Activated CD8-positive, alpha-beta memory T cell treated with anti-CD3 and anti-CD28 coated beads for 1 hour (primary cell): ENCODE measurements around the gene MYADM.
A peak's percentile ranks its signal among the peaks of the same experiment; 100 is the strongest.
"Not testable (repeated sequence)": the region's sequence is repeated elsewhere in the genome, so short reads cannot be mapped to it uniquely, and the experiment has no call there.

Source experiments
- DNase-seq, 2 donors: peaks; one replicate each; pipeline ENCODE4 v3.0.0-alpha.2; 2020; ENCODE audit warnings: low read depth in 1 of 2; ENCODE audit errors: extremely low read depth in 1 of 2

Gene MYADM

DNA sequence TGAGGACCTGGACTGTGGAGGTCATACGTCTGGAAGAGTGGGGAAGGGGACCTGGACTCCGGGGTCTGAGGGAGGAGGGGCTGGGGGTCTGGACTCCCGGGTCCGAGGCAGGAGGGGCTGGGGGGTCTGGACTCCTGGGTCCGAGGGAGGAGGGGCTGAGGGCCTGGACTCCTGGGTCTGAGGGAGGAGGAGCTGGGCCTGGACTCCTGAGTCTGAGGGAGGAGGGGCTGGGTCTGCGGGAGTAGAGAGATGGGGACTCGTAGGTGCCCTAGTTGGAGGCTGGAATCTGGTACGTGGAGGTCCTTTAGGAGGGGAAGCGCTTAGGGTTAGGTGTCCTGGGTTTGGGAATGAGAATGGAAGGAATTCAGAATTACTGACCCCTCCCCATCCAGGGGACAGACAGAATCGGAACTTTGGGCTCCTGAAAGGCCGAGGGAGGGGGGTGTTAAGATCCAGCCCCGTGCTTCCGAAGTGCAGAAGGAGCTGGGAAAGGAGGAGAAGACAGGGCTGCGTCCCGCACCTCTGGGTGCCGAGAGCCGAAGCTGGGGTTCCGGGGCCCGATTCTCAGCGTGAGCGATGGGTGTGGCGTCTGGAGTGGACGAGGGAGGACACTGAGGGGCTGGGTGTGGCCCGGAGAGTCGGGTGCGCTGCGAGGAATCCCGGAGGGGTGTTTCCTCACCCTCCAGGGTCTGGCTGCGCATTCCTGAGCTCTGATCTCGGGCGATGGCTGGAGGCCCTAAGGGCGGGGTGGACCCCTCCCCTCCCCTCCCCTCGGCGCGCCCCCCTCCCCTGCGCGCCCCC, 608 bp downstream of the MYADM start:
- DNase-seq: no peak

DNA sequence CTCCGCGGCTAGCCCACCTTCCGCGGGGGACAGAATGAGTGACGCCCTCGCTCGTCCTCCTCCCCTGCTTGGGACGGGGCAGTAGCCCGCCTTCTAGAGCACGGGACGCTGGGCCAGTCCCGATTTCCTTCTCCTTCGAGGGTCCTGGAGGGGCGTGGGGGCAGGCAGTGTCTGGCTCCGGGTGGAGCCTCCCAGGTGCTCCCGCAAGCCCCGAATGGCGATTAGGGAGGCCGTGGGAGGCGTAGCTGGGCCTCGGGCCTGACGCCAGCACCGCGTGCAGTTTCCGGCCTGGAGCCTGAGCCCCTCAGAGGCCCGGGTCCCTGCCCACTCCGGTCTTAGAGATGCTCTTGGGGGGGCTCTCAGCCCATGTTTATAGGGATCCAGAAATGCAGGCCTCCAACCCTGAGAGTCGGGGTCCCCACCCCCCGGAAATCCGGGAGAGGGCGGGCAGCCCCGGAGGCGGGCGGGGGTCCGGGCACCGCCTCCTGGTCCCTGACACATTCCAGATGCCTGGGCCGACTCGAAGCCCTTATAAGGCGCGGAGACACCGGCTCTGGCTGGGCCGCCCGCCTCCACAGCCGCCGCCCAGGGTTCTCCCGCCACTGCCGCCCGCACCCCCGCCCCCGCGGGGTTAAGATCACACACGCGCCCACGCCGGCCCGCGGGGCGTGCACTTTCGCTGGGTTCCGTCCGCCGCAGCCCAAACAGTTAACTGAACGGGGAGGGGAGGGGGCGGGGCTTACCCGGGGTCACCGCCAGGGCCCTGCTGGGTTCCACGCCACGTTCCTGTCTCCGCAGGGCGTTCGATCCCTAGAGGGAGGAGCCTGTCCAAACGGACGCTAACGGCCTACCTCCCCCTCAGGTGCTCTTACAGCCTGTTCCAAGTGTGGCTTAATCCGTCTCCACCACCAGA, 1.5 kb downstream of the MYADM start:
- DNase-seq: peak; percentile 67 to 77

DNA sequence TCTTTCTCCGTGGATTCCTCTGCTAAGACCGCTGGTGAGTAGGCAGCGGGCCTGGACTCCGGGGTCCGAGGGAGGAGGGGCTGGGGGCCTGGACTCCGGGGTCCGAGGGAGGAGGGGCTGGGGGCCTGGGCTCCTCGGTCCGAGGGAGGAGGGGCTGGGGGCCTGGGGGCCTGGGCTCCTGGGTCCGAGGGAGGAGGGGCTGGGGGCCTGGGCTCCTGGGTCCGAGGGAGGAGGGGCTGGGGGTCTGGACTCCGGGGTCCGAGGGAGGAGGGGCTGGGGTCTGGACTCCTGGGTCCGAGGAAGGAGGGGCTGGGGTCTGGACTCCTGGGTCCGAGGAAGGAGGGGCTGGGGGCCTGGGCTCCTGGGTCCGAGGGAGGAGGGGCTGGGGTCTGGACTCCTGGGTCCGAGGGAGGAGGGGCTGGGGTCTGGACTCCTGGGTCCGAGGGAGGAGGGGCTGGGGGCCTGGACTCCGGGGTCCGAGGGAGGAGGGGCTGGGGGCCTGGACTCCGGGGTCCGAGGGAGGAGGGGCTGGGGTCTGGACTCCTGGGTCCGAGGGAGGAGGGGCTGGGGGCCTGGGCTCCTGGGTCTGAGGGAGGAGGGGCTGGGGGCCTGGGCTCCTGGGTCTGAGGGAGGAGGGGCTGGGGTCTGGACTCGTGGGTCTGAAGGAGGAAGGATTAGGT, 2.3 kb downstream of the MYADM start:
- DNase-seq: not testable (repeated sequence)

DNA sequence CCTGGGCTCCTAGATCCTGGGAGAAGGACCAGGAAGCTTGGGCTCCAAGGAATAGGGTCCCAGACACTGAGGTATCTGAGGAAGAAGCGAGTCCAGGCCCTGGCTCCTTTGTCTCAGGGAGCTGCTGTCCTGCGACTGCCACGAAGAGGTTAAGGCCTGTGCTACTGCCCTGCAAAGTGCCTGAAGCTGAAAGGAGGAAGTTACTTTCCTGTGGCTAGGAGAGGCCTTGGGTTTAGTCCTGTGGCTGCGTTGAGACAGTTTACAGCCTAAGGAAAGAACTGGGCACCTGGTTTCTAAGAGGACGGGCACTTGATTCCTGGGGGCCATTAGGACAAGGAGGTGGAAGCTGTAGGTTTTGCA, 2.8 kb downstream of the MYADM start:
- no peak for DNase-seq

DNA sequence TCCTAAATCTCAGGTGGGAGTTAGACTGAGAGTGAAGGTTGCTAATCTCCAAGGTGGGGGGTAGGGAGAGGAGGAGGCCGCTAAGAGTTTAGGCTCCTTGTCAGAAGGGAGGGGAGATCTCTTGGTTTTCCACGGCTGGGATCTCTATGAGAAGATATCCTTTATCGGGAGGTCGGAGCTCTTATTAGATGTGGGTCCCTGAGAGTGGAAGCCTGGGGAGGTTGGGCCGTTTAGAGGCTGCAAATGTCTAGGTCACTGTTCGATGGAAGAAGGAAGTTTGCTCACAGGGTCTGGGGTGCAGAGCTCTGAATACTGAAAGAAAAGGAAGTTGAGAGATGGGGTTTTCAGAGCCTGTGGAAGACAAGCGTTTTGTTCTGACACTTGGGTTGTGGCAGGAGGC, 3.8 kb downstream of the MYADM start:
- no peak for DNase-seq

DNA sequence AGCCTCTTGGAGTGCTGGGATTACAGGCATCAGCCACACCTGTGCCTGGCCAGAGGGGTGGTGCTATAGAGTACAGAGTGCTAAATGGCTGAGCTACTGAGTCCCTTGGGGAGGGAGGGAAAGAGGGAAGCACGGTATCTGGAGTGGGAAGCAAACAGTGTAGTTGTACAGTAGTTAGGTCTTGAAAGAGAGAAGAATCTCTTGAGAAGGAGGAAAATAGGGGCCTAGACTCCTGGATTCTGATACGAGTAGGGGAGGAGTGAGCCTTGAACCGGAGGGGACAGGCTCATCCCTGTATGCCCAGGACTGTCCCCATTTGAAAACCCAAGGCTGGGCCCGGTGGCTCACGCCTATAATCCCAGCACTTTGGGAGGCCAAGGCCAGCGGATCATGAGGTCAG, 5.1 kb downstream of the MYADM start:
- no peak for DNase-seq

DNA sequence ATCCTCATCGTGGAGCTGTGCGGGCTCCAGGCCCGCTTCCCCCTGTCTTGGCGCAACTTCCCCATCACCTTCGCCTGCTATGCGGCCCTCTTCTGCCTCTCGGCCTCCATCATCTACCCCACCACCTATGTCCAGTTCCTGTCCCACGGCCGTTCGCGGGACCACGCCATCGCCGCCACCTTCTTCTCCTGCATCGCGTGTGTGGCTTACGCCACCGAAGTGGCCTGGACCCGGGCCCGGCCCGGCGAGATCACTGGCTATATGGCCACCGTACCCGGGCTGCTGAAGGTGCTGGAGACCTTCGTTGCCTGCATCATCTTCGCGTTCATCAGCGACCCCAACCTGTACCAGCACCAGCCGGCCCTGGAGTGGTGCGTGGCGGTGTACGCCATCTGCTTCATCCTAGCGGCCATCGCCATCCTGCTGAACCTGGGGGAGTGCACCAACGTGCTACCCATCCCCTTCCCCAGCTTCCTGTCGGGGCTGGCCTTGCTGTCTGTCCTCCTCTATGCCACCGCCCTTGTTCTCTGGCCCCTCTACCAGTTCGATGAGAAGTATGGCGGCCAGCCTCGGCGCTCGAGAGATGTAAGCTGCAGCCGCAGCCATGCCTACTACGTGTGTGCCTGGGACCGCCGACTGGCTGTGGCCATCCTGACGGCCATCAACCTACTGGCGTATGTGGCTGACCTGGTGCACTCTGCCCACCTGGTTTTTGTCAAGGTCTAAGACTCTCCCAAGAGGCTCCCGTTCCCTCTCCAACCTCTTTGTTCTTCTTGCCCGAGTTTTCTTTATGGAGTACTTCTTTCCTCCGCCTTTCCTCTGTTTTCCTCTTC, 6.3 kb downstream of the MYADM start:
- DNase-seq: no peak

DNA sequence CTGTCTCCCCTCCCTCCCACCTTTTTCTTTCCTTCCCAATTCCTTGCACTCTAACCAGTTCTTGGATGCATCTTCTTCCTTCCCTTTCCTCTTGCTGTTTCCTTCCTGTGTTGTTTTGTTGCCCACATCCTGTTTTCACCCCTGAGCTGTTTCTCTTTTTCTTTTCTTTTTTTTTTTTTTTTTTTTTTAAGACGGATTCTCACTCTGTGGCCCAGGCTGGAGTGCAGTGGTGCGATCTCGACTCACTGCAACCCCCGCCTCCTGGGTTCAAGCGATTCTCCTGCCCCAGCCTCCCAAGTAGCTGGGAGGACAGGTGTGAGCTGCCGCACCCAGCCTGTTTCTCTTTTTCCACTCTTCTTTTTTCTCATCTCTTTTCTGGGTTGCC, 6.9 kb downstream of the MYADM start:
- DNase-seq: no peak

DNA sequence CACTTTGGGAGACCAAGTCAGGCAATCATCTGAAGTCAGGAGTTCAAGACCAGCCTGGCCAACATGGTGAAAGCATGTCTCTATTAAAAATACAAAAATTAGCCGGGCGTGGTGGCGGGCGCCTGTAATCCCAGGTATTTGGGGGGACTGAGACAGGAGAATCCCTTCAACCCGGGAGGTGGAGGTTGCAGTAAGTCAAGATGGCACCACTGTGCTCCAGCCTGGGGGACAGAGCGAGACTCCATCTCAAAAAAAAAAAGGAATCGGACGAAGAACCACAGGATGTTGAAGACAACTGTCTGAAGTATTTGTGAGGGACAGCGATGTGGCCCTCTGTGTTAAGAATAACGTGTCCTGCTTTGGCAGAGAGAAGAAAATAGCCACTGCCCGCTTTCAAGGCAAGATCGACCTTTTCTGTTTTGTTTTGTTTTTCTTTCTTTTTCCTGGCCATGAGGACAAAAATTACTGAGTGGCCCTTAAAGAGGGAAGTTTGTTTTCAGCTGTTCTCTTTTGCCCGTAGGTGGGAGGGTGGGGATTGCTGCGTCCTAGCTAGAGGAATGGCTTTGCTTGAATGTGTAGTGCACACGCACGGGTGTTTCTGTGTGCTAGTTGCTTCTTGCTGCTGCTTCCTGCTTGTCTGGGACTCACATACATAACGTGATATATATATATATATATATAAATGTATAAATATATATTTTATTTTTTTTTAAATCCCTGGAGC, 8.1 kb downstream of the MYADM start:
- no peak for DNase-seq

DNA sequence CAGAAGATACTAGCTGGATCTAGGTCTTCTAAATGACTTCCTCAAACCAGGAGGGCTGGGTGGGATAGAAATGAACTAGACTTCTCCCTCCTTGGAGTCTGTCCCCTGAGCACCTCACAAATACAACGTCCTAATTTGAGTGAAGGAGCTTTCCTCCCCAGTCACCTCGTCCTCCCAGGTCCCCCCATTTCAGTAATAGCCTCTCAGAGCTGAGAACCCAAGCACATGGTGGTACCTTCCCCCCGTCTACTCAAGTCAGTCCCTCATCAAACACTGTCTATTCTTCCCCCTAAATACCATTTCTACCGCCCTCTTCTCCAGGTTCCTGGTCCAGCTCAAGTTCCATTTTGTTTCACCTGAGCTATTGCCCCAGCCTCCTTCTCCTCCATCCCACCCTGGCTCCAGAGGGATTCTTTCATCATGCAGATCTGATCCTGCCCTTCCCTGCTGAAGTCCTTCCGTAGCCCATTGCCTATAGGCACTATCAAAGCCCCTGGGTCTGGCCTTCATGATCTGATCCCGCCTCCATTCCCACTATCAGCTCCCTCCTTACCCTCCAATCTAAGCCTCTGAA, 9.1 kb downstream of the MYADM start:
- DNase-seq: no peak

DNA sequence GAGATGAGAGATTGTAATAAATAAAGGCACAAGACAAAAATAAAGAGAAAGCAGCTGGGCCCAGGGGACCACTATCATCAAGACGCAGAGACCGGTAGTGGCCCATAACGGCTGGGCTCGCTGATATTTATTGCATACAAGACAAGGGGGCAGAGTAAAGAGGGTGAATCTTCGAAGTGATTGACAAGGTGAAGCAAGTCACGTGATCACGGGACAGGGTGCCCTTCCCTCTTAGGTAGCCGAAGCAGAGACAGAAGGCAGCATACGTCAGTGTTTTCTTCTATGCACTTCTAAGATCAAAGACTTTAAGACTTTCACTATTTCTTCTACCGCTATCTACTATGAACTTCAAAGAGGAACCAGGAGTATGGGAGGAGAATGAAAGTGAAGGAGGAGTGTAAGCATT, 9.7 kb downstream of the MYADM start:
- no peak for DNase-seq

DNA sequence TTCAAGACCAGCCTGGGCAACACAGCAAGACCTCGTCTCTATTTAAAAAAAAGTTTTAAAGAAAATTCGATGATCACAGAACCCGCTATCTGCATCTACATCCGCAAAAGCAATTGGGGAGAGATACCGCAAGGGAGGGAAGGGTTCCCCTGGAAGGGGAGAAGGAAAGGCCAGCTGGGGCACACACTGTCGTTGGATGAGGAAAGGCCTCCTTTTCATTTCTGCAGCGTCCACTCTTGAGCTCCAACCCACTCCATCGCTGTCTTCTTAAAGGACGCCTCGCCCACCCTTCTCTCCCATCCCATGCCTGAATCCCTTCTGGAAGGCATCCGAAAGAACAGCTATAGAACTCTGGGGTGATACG, 11.1 kb downstream of the MYADM start:
- no peak for DNase-seq

DNA sequence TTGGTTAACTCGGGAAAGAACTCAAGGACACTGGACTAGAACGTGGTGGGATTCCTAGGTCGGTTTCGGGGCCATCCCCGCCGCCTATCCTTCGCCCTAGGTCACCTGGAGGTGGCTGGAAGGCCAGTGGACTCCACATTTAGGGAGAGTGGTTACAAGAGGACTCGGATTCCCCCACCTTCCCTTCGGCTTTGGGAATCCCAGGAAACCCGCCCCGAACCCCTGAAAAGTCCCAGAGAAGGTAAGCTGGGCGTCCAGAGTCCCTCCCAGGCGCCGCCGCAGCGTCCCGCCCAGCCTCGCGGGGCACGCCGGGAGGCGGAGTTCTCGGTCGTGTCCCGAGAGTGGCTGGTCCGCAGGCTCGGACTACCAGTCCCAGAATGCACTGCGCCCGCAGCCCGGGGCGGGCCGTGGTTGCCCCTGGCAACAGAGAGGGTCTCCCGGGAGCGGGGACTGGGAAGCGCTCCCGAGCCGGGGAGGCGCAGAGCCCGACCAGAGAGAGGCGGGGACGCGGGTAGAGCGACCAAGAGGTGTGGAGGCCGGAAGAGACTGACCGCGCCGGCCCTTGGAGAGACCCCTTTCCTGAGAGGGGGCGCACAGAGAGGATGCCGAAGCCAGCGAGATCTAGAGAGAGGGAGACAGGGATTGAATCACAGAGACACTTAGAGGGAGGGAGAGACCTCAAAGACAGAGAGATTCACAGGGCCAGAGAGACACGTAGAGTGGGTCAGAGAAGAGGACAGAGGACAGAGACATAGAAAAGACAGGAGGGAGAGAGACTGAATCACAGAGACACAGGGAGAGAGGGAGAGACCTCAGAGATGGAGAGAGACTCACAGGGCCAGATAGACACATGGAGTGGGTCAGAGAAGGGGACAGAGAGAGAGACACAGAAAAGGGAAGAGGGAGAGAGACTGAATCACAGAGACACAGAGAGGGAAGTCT, 11.7 kb downstream of the MYADM start:
- DNase-seq: peak in 1 of 2 donors; percentile 72

DNA sequence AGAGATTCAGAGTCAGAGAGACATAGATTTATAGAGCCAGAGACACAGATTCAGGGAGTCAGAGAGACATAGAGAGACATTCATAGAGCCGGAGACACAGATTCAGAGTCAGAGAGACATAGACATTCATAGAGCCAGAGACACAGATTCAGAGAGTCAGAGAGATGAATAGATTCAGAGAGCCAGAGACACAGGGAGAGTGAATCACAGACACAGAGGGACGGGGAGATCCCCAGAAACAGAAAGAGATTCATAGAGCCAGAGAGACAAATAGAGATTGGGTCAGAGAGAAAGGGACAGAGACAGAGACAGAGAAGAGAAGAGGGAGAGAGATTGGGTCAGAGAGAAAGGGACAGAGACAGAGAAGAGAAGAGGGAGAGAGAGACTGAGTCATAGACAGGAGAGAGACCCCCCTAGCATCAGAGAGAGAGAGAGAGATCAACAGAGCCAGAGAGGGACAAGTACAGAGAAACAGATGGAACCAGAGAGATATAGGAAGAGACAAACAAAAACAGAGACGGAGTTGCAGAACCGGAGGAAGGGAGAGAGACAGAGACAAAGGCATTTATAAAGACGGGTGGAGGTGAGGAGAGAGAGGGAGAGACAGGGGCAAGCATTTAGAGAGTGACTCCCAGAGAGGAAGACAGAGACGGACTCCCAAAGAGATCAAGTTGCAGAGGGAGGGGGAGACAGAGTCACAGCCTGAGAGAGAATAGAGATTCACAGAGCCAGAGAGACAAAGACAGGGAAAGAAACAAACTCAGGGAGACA, 13.2 kb downstream of the MYADM start:
- DNase-seq: no peak

DNA sequence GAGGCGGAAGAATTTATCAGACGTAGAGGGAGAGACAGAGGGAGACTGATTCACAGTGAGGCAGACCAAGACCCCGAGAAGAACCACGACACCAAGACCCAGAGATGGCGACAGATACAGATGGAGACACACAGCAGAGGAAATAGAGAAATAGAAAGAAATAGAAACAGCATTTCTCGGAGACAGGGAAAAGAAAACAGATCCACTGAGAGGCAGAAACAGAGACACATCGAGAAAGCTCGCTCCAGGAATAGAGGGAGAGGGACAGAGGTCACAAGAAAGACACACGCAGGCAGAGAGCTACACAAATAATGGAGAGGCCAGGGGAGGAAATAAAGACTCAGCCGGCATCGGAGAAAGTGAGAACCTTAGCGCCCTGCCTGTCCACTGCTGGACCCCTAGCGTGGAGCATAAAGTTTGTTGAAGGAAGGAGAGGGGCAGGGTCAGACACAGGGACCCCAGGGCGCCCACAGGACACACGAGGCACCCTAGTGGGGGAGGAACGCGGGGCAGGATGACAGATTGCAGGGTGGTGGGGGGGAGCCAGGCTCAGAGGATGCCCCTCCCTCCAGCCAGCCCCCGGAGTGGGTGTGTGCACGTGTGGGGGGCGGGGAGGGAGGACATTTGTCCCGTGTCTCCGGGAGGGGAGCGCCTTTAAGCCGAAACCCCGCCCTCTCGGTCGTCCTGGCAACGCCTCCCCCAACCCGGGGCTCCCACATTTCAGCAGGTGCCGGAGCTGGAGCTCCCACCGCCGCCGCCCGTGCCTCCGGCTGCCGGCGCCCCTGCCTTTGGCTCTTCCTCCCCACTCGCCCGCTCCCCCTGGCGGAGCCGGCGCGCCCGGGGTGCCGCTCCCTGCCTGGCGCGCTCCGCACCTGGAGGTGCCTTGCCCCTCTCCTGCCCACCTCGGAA, 14.1 kb downstream of the MYADM start, which contains the start of gene PRKCG:
Gene PRKCG (plus strand): TSS at position 716 of the 909 bp plus-strand sequence. CDS start 298 bp downstream, outside the sequence.
- no peak for DNase-seq

DNA sequence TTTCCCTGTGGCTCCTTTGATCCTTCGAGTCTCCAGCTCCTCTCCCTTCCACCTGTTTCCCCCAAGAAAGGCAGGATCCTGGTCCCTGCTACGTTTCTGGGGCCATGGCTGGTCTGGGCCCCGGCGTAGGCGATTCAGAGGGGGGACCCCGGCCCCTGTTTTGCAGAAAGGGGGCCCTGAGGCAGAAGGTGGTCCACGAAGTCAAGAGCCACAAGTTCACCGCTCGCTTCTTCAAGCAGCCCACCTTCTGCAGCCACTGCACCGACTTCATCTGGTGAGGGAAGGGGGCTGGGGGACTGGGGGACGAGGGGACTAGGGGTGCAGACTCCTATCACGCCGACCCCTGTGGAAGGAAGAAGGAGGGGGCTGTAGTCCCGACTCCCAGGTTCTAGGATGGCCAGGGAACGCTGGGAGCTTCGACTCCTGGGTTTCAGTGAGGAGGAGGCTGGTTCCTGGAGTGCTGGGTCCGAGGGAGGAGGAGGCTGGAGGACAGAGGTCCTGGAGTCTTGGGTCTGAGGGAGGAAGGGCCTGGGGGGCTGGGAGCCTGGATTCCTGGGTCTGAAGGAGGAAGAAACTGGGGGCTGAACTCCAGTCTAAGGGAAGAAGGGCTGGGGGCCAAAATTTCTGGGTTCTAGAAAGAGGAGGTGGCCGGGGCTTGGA, 14.8 kb downstream of the MYADM start:
- DNase-seq: no peak
